Renal cortex interstitium (tissue), 11 donors: ENCODE data around the gene CHCHD6. TPM values are rescaled to one million over a fixed set of nuclear protein-coding genes. Genes with fewer than 3 reads are reported as not detected.
A peak's percentile ranks its signal among the peaks of the same experiment; 100 is the strongest.
"Not testable (repeated sequence)": the region's sequence is repeated elsewhere in the genome, so short reads cannot be mapped to it uniquely, and the experiment has no call there.

Experiments used
- DNase-seq, 11 donors: peaks; one replicate each; pipeline ENCODE4 v3.0.0-alpha.2; 2013; ENCODE audit warnings: low read depth in 9 of 11, low spot score in 4 of 11; ENCODE audit errors: extremely low read depth in 1 of 11
- polyA plus RNA-seq, 3 donors: library from polyadenylated mRNA; unstranded; fragments of 120-200 nt; gene quantifications; one replicate each; pipeline ENCODE4 v1.2.1, GENCODE V29; 2013; ENCODE audit not compliant: insufficient read length in 3 of 3

Gene CHCHD6
- polyA plus RNA-seq, 3 donors: 15.7 to 22.3 (median 21.1) TPM

GRCh38 chr3:126782536-126782935 is 78.5 kb downstream of the CHCHD6 start:
- DNase-seq: no peak

GRCh38 chr3:126784254-126784653 is 80.2 kb downstream of the CHCHD6 start:
- no peak for DNase-seq

- DNase-seq: not testable (repeated sequence)
Observed at GRCh38 chr3:126791320-126791719, 87.3 kb downstream of the CHCHD6 start.

GRCh38 chr3:126792998-126793397 is 89.0 kb downstream of the CHCHD6 start:
- DNase-seq: no peak

- DNase-seq: no peak
Observed at GRCh38 chr3:126797563-126797962, 93.5 kb downstream of the CHCHD6 start.

GRCh38 chr3:126798521-126798920 is 94.5 kb downstream of the CHCHD6 start:
- no peak for DNase-seq

- no peak for DNase-seq
Observed at GRCh38 chr3:126799099-126799498, 95.1 kb downstream of the CHCHD6 start.

GRCh38 chr3:126801312-126801711 is 97.3 kb downstream of the CHCHD6 start:
- not testable (repeated sequence) for DNase-seq

- no peak for DNase-seq
Observed at GRCh38 chr3:126807795-126808194, 103.8 kb downstream of the CHCHD6 start.

GRCh38 chr3:126811530-126811929 is 107.5 kb downstream of the CHCHD6 start:
- no peak for DNase-seq

GRCh38 chr3:126816298-126816697 is 112.3 kb downstream of the CHCHD6 start:
- no peak for DNase-seq

- peak in 10 of 11 donors; percentile 6 to 39 (median 18) for DNase-seq
Observed at GRCh38 chr3:126816986-126817777, 113.1 kb downstream of the CHCHD6 start.

GRCh38 chr3:126817781-126818180 is 113.7 kb downstream of the CHCHD6 start:
- DNase-seq: no peak

GRCh38 chr3:126818400-126819095 is 114.5 kb downstream of the CHCHD6 start:
- no peak for DNase-seq

GRCh38 chr3:126826693-126827092 is 122.7 kb downstream of the CHCHD6 start:
- no peak for DNase-seq

- DNase-seq: no peak
Observed at GRCh38 chr3:126827121-126827520, 123.1 kb downstream of the CHCHD6 start.

- DNase-seq: no peak
Observed at GRCh38 chr3:126828306-126828705, 124.3 kb downstream of the CHCHD6 start.

- no peak for DNase-seq
Observed at GRCh38 chr3:126832933-126833332, 128.9 kb downstream of the CHCHD6 start.

GRCh38 chr3:126834596-126835471 is 130.8 kb downstream of the CHCHD6 start:
- no peak for DNase-seq
